Neural cell (in vitro differentiated cells): ENCODE measurements around the gene KLC1. TPM values are rescaled to one million over a fixed set of nuclear protein-coding genes. Genes with fewer than 3 reads are reported as not detected.

ENCODE experiments used
- H2AFZ ChIP-seq: fragments of 200-600, 300-800 bp; sonication (generic), shearing (Covaris generic); 2 replicates; pipeline ENCODE4 v1.6.0; 2014; ENCODE audit warnings: low read depth, mild to moderate bottlenecking, antibody characterized with exemption, low read length, moderate library complexity
- H3F3A ChIP-seq: fragments of 200-600 bp; shearing (Covaris generic); 2 replicates; pipeline ENCODE4 v1.6.1; 2016; ENCODE audit warnings: mild to moderate bottlenecking, moderate library complexity, mixed read lengths, antibody characterized with exemption, low read length; ENCODE audit not compliant: insufficient read depth, poor library complexity, severe bottlenecking
- H3K27ac ChIP-seq: fragments of 200-600, 300-800 bp; sonication (generic), shearing (Covaris generic); 2 replicates; pipeline ENCODE4 v1.5.1; 2014; ENCODE audit warnings: mild to moderate bottlenecking, low read length, moderate library complexity
- H3K27me3 ChIP-seq: fragments of 300-800, 200-600 bp; sonication (generic), shearing (Covaris generic); 2 replicates; pipeline ENCODE4 v1.6.0; 2014; ENCODE audit warnings: mild to moderate bottlenecking, low read depth, low read length, moderate library complexity; ENCODE audit not compliant: insufficient read depth
- H3K36me3 ChIP-seq: fragments of 300-800, 200-600 bp; sonication (generic), shearing (Covaris generic); 2 replicates; pipeline ENCODE4 v1.5.1; 2014; ENCODE audit warnings: mild to moderate bottlenecking, antibody characterized with exemption, low read length, moderate library complexity; ENCODE audit not compliant: insufficient read depth
- H3K4me2 ChIP-seq: fragments of 300-800, 200-600 bp; sonication (generic), shearing (Covaris generic); 2 replicates; pipeline ENCODE4 v1.6.0; 2014; ENCODE audit warnings: mild to moderate bottlenecking, low read length
- H3K4me3 ChIP-seq: fragments of 300-800, 200-600 bp; sonication (generic), shearing (Covaris generic); 2 replicates; pipeline ENCODE4 v1.5.1; 2014; ENCODE audit warnings: mild to moderate bottlenecking, low read length, moderate library complexity
- H3K79me2 ChIP-seq: fragments of 200-600 bp; shearing (Covaris generic); replicated peaks from 2 replicates; pipeline ENCODE4 v1.6.0; 2014; ENCODE audit warnings: mild to moderate bottlenecking, low read length, moderate library complexity; ENCODE audit not compliant: insufficient read depth
- H3K9ac ChIP-seq: fragments of 300-800, 200-600 bp; sonication (generic), shearing (Covaris generic); 2 replicates; pipeline ENCODE4 v1.6.1; 2016; ENCODE audit warnings: mild to moderate bottlenecking, low read length, mixed read lengths
- H3K9me2 ChIP-seq: fragments of 200-600 bp; shearing (Covaris generic); 2 replicates; pipeline ENCODE4 v1.6.1; 2016; ENCODE audit warnings: mild to moderate bottlenecking, low read length, mixed read lengths; ENCODE audit not compliant: insufficient read depth
- H3K9me3 ChIP-seq: fragments of 200-600, 300-800 bp; sonication (generic), shearing (Covaris generic); 2 replicates; pipeline ENCODE4 v1.6.1; 2016; ENCODE audit warnings: mild to moderate bottlenecking, mixed run types, low read length, moderate library complexity, mixed read lengths
- H4K20me1 ChIP-seq: fragments of 200-600 bp; shearing (Covaris generic); 2 replicates; pipeline ENCODE4 v1.6.1; 2016; ENCODE audit warnings: mild to moderate bottlenecking, mixed run types; ENCODE audit not compliant: insufficient read depth
- CTCF ChIP-seq: fragments of 450-650 bp; IDR thresholded peaks from 2 replicates; pipeline ENCODE4 v1.5.1; 2014; ENCODE audit warnings: antibody characterized with exemption, mild to moderate bottlenecking, moderate library complexity; ENCODE audit not compliant: poor library complexity, severe bottlenecking
- EP300 ChIP-seq: fragments of 450-650 bp; conservative IDR thresholded peaks from 2 replicates; pipeline ENCODE4 v1.6.1; 2014; ENCODE audit warnings: antibody characterized with exemption, mild to moderate bottlenecking, moderate library complexity; ENCODE audit not compliant: poor library complexity, severe bottlenecking
- EZH2 ChIP-seq: fragments of 200-600, 300-800 bp; shearing (Covaris generic), sonication (generic); IDR thresholded peaks from 2 replicates; pipeline ENCODE4 v1.6.1; 2014; ENCODE audit warnings: antibody characterized with exemption, low read length, borderline replicate concordance, mild to moderate bottlenecking; ENCODE audit not compliant: insufficient read depth, poor library complexity, severe bottlenecking
- MXI1 ChIP-seq: fragments of 450-650 bp; conservative IDR thresholded peaks from 2 replicates; pipeline ENCODE4 v1.6.1; 2014; ENCODE audit warnings: antibody characterized with exemption, mild to moderate bottlenecking; ENCODE audit not compliant: poor library complexity, severe bottlenecking
- POLR2AphosphoS5 ChIP-seq: IDR thresholded peaks from 2 replicates; pipeline ENCODE4 v1.6.1; 2012
- RAD21 ChIP-seq: fragments of 450-650 bp; conservative IDR thresholded peaks from 2 replicates; pipeline ENCODE4 v1.6.1; 2014; ENCODE audit warnings: antibody characterized with exemption, mild to moderate bottlenecking, moderate library complexity
- REST ChIP-seq: IDR thresholded peaks from 2 replicates; pipeline ENCODE4 v1.6.1; 2012; ENCODE audit warnings: borderline replicate concordance
- SMC3 ChIP-seq: fragments of 450-650 bp; conservative IDR thresholded peaks from 2 replicates; pipeline ENCODE4 v1.6.1; 2014; ENCODE audit warnings: antibody characterized with exemption, mild to moderate bottlenecking, moderate library complexity; ENCODE audit not compliant: poor library complexity
- TAF1 ChIP-seq: IDR thresholded peaks from 2 replicates; pipeline ENCODE4 v1.6.1; 2012; ENCODE audit warnings: low read depth
- polyA plus RNA-seq: library from polyadenylated mRNA; depleted of rRNA; stranded (reverse); fragments of >200 nt; gene quantifications from 2 replicates; pipeline ENCODE4 v1.2.3, GENCODE V29; 2014

KLC1 gene
- polyA plus RNA-seq, 1 donor from 2014 or later = 1,272 TPM

GRCh38 chr14:103659631-103660030, 30.6 kb downstream of the KLC1 start:
- no peaks in the 10 kb centered on the region for H3F3A ChIP-seq
- H3K36me3 ChIP-seq = no peaks in the 10 kb centered on the region
- H4K20me1 ChIP-seq = no peaks in the 10 kb centered on the region
- no peak overlapping the region for H3K27ac ChIP-seq
- peaks cover 11% of the 10 kb centered on the region for H3K79me2 ChIP-seq
- H3K4me3 ChIP-seq = no peak overlapping the region
- no peak overlapping the region for H2AFZ ChIP-seq
- H3K27me3 ChIP-seq = no peaks in the 10 kb centered on the region
- no peak for TF ChIP-seq CTCF
- TF ChIP-seq TAF1 = no peak
- no peak for TF ChIP-seq RAD21
- no peak for TF ChIP-seq SMC3
- no peak for TF ChIP-seq EZH2
- TF ChIP-seq MXI1 = no peak
- no peak overlapping the region for H3K9ac ChIP-seq
- no peaks in the 10 kb centered on the region for H3K9me2 ChIP-seq
- no peak overlapping the region for H3K4me2 ChIP-seq
- H3K9me3 ChIP-seq = no peaks in the 10 kb centered on the region

- TF ChIP-seq SMC3 (no peak), MXI1 (no peak), EP300 (no peak), REST (no peak), TAF1 (no peak), POLR2AphosphoS5 (no peak), CTCF (no peak), RAD21 (no peak)
These were observed 33.0 kb downstream of the KLC1 start for GRCh38 chr14:103662029-103662428.

More at GRCh38 chr14:103662029-103662428, 33.0 kb downstream of the KLC1 start:
- no peaks in the 10 kb centered on the region for H3K9me3 ChIP-seq
- no peak overlapping the region for H3K9ac ChIP-seq
- H3K36me3 ChIP-seq = no peaks in the 10 kb centered on the region
- no peak overlapping the region for H3K27ac ChIP-seq
- H3K4me3 ChIP-seq = no peak overlapping the region
- H4K20me1 ChIP-seq = no peaks in the 10 kb centered on the region
- H2AFZ ChIP-seq = no peak overlapping the region
- no peaks in the 10 kb centered on the region for H3K27me3 ChIP-seq
- peaks cover 4% of the 10 kb centered on the region for H3K79me2 ChIP-seq
- H3F3A ChIP-seq = no peaks in the 10 kb centered on the region
- no peak overlapping the region for H3K4me2 ChIP-seq
- H3K9me2 ChIP-seq = no peaks in the 10 kb centered on the region
